IPS-18a (cell line): Measurements from ENCODE around the gene TM6SF1.
"Not testable (repeated sequence)": the region's sequence is repeated elsewhere in the genome, so short reads cannot be mapped to it uniquely, and the experiment has no call there.

Experiments
- H3K27ac ChIP-seq: one replicate; pipeline ENCODE4 v1.5.1; 2013; ENCODE audit warnings: low read length
- H3K27me3 ChIP-seq: one replicate; pipeline ENCODE4 v1.6.1; 2013; ENCODE audit warnings: mild to moderate bottlenecking, low read length; ENCODE audit not compliant: control insufficient read depth, insufficient read depth
- H3K36me3 ChIP-seq: one replicate; pipeline ENCODE4 v1.6.1; 2013; ENCODE audit warnings: low read depth, low read length; ENCODE audit not compliant: control insufficient read depth
- H3K4me1 ChIP-seq: one replicate; pipeline ENCODE4 v1.6.1; 2013; ENCODE audit warnings: low read depth, low read length; ENCODE audit not compliant: control insufficient read depth
- H3K4me3 ChIP-seq: one replicate; pipeline ENCODE4 v1.5.1; 2013; ENCODE audit warnings: low read length
- H3K9ac ChIP-seq: one replicate; pipeline ENCODE4 v1.6.1; 2013; ENCODE audit warnings: mild to moderate bottlenecking, low read length, moderate library complexity
- H3K9me3 ChIP-seq: one replicate; pipeline ENCODE4 v1.6.1; 2013; ENCODE audit warnings: low read depth, low read length; ENCODE audit not compliant: control insufficient read depth

The TM6SF1 gene

DNA sequence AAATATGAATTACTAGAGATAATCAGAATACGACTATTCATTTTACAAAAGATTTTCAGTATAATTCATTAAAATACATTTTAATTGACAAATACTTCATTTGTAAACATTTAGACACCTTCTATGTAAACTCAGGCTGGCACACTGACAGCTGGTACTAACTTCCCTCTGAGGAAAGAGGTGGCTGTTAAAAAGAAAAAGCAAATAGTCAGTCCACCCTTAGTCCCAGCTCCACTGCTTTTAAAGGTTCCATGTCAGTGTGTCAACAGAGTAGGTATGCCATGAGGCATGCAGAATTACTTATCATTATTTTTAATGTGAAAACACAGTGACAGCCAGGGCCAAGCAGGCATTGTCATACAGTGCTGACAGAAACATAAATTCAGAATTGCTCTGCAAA is 16.1 kb downstream of the TM6SF1 start:
- Histone ChIP-seq H3K4me3 (no peak overlapping the region), H3K4me1 (no peaks in the 10 kb centered on the region), H3K9ac (no peak overlapping the region), H3K36me3 (no peaks in the 10 kb centered on the region), H3K27me3 (no peaks in the 10 kb centered on the region), H3K9me3 (no peaks in the 10 kb centered on the region), H3K27ac (no peak overlapping the region)

DNA sequence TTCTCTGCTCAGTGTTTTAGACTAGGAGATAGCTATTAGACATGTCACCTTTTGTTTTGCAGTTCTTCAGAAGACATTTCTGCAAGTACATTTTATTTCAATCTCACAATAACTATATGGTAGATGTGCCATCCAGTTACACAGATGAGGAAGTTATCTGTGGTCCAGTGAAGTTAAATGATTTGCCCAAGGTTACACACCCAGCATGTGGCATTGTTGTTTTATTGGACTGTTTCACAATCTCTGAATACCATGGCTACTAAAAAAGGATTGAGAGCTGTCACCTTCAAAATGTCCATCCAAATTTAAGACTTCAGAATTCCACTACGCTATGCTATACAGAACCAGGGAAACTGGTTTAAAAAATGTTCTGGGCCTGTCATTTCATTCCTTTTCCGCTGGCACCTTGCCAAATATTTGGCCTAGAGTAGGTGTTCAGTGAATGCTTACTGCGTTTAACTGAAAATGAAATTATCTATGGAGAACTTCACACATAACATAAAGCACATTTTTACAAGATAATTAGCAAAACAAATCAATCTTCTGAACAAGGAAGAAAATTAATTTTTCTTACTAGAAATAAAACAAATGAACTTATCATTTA is 20.2 kb downstream of the TM6SF1 start:
- no peak overlapping the region for H3K9ac ChIP-seq
- no peaks in the 10 kb centered on the region for H3K4me1 ChIP-seq
- H3K27me3 ChIP-seq = no peaks in the 10 kb centered on the region
- no peak overlapping the region for H3K4me3 ChIP-seq
- H3K27ac ChIP-seq = no peak overlapping the region
- peaks cover 6% of the 10 kb centered on the region for H3K36me3 ChIP-seq
- no peaks in the 10 kb centered on the region for H3K9me3 ChIP-seq

DNA sequence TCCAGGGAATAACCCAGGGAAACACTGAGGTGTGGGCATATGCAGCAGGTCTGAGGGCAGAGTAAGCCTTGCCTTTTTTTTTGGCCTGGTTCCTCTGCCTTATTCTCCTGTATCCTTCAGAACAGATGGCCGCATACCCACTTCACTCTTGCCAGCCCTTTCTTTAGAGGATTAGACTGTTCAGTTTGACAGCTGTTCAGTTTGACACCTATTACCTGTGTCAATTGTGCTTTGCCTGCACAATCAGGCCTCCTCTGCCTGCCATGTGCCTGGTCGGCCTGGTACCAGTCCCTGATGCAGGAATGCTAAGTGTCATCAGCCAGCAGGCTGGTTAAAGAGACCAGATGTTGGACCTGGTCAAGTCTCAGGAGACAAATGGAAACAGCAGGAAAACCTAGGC is 22.3 kb downstream of the TM6SF1 start:
- Histone ChIP-seq H3K4me3 (no peak overlapping the region), H3K36me3 (peaks cover 6% of the 10 kb centered on the region), H3K4me1 (no peaks in the 10 kb centered on the region), H3K27ac (no peak overlapping the region), H3K9me3 (no peaks in the 10 kb centered on the region), H3K27me3 (no peaks in the 10 kb centered on the region), H3K9ac (no peak overlapping the region)

DNA sequence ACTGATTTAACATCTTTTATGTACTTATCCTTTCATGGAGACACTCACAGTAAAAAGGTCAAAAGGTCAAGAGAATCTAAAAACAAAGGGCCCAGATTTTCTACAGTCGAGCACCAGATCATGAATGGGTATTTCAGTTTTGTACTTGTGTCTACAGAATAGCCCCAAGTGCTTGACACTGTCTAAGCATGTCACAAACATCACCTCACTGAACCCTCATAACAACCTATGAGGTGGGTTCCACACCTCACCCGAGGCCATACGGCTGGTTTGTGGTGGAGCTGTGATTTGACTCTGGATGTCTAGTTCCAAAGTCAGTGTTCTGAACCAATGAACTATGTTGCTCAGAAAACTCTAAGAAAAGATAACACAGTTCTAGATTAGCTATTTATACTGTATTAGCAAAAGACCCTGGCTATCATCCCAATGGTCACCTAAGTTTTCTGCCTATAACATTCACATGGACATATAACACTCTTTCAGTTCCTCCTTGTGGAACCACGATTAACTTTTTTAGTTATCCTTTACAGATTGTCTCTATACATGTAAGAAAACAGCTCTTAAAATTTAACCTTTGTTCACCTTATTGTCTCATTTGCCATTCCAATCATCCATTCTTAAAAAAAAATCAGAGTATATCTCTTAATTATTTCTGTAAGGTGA is 25.5 kb downstream of the TM6SF1 start:
- no peaks in the 10 kb centered on the region for H3K9me3 ChIP-seq
- no peak overlapping the region for H3K4me3 ChIP-seq
- peaks cover 21% of the 10 kb centered on the region for H3K36me3 ChIP-seq
- no peak overlapping the region for H3K27ac ChIP-seq
- no peaks in the 10 kb centered on the region for H3K27me3 ChIP-seq
- H3K9ac ChIP-seq = no peak overlapping the region
- no peaks in the 10 kb centered on the region for H3K4me1 ChIP-seq

DNA sequence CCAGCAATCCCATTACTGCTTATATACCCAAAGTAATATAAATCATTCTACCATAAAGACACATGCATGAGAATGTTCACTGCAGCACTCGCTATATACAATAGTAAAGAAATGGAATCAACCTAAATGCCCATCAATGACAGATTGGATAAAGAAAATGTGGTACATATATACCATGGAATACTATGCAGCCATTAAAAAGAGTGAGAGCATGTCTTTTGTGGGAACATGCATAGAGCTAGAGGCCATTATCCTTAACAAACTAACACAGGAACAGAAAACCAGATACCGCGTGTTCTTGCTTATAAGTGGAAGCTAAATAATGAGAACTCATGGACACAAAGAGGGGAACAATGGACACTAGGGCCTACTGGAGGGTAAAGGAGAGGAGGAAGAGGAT is 34.7 kb downstream of the TM6SF1 start:
- H3K36me3 ChIP-seq = peaks cover 70% of the 10 kb centered on the region
- H3K9me3 ChIP-seq, H3K4me3 ChIP-seq, H3K27me3 ChIP-seq, H3K4me1 ChIP-seq, H3K9ac ChIP-seq, H3K27ac ChIP-seq: not testable (repeated sequence)

GRCh38 chr15:83144771-83145170 is 37.3 kb downstream of the TM6SF1 start:
- no peak overlapping the region for H3K4me3 ChIP-seq
- H3K9me3 ChIP-seq = no peaks in the 10 kb centered on the region
- H3K9ac ChIP-seq = no peak overlapping the region
- no peak overlapping the region for H3K27ac ChIP-seq
- H3K36me3 ChIP-seq = peaks cover 73% of the 10 kb centered on the region
- no peaks in the 10 kb centered on the region for H3K4me1 ChIP-seq
- no peaks in the 10 kb centered on the region for H3K27me3 ChIP-seq

- Histone ChIP-seq H3K4me3 (no peak overlapping the region), H3K9ac (no peak overlapping the region), H3K9me3 (no peaks in the 10 kb centered on the region), H3K27ac (no peak overlapping the region), H3K27me3 (no peaks in the 10 kb centered on the region), H3K36me3 (peaks cover 79% of the 10 kb centered on the region), H3K4me1 (peaks cover 3% of the 10 kb centered on the region)
Measured at GRCh38 chr15:83153288-83153687, 45.8 kb downstream of the TM6SF1 start.

- Histone ChIP-seq H3K36me3 (peaks cover 56% of the 10 kb centered on the region), H3K27me3 (no peaks in the 10 kb centered on the region), H3K27ac (no peak overlapping the region), H3K4me3 (no peak overlapping the region), H3K4me1 (peaks cover 3% of the 10 kb centered on the region), H3K9ac (no peak overlapping the region), H3K9me3 (no peaks in the 10 kb centered on the region)
Measured at GRCh38 chr15:83155942-83156341, 48.5 kb downstream of the TM6SF1 start.

- no peaks in the 10 kb centered on the region for H3K27me3 ChIP-seq
- H3K27ac ChIP-seq = no peak overlapping the region
- peaks cover 3% of the 10 kb centered on the region for H3K4me1 ChIP-seq
- peaks cover 42% of the 10 kb centered on the region for H3K36me3 ChIP-seq
- no peaks in the 10 kb centered on the region for H3K9me3 ChIP-seq
- H3K4me3 ChIP-seq = no peak overlapping the region
- H3K9ac ChIP-seq = no peak overlapping the region
Measured at GRCh38 chr15:83158393-83158792, 50.9 kb downstream of the TM6SF1 start.

DNA sequence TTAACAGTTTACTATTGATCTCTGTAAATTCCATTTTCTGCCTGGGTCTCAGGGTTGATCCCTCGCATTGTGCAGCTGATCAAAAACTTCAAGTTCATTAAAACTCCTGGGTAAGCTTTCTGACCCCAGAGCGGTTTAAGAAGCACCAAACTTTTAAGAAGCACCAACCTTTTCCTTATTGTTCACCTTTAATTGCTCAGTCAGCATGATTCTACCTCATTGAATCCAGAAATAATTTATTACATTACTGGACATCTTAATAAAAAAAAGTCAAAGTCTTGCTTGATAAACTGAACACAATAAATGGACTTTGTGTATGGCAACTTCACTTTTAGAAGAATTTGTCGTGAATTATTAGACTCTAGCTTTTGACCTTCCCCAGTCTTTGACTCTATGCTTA is 53.3 kb downstream of the TM6SF1 start:
- Histone ChIP-seq H3K27me3 (no peaks in the 10 kb centered on the region), H3K9me3 (no peaks in the 10 kb centered on the region), H3K27ac (no peak overlapping the region), H3K9ac (no peak overlapping the region), H3K36me3 (peaks cover 22% of the 10 kb centered on the region), H3K4me1 (peaks cover 2% of the 10 kb centered on the region), H3K4me3 (no peak overlapping the region)

DNA sequence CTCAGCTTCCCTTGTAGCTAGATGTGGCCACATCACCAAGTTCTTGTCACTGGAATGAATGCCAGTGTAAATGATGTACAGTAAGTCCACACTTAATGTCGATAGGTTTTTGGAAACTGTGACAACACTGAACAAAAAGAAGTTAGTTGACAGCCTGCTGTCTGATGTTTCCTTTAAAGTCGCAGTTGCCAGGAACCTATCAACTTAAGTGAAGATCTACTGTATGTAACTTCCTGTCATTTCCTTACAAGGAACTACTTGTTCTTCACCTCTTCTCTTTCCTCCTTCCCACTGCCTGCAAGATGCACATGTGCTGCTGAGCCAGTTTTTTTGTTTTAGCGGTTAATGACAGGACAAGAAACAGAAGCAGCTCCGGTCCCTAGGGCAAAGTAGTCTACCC is 55.6 kb downstream of the TM6SF1 start:
- H3K9me3 ChIP-seq = no peaks in the 10 kb centered on the region
- H3K4me1 ChIP-seq = peaks cover 7% of the 10 kb centered on the region
- no peak overlapping the region for H3K27ac ChIP-seq
- no peak overlapping the region for H3K9ac ChIP-seq
- H3K4me3 ChIP-seq = no peak overlapping the region
- H3K27me3 ChIP-seq = no peaks in the 10 kb centered on the region
- H3K36me3 ChIP-seq = no peaks in the 10 kb centered on the region

DNA sequence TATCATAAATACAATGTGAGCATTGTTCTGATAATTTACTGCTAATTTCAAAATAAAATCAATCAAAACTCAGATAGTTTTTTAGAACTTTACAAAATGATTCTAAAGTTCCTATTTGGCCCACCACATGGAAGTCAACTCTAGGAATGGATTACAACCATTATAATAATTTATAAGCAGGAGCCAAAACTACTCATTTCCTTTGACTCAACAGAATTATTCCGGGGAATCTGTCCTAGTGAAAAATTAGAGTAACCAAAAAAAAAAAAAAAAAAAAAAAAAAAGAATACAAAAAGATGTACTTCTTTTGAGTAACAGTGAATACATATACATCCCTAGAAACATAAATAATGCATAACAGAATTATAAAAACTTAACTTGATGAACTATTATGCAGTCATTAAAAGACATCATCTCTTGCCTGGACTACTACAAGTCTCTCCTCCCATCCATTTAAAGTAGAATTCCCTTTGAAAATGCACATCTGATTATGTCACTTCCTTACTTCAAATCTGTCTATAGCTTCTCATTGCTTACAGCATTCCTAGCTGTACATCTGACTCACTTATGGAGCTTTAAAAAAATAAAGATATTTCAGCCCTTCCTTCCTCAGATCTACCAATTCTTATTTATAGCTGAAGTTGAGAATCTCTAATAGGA is 56.8 kb downstream of the TM6SF1 start:
- Histone ChIP-seq H3K4me3 (no peak overlapping the region), H3K27ac (no peak overlapping the region), H3K9me3 (no peaks in the 10 kb centered on the region), H3K4me1 (peaks cover 7% of the 10 kb centered on the region), H3K36me3 (no peaks in the 10 kb centered on the region), H3K9ac (no peak overlapping the region), H3K27me3 (no peaks in the 10 kb centered on the region)
